Amniotic epithelial cell (primary cell): ENCODE measurements around the gene THG1L.
A peak's percentile ranks its signal among the peaks of the same experiment; 100 is the strongest.
"Not testable (repeated sequence)": the region's sequence is repeated elsewhere in the genome, so short reads cannot be mapped to it uniquely, and the experiment has no call there.

Experiments
- DNase-seq: peaks from one replicate; pipeline ENCODE4 v3.0.0-alpha.2; 2010; ENCODE audit warnings: low read depth

THG1L gene

GRCh38 chr5:157731272-157732129, at the start of gene THG1L:
TSS of gene THG1L (plus strand) at chr5:157731420. CDS start at chr5:157731441, 21 bp downstream.
- peak; percentile 98 for DNase-seq

GRCh38 chr5:157682257-157682656, 49.0 kb upstream of the THG1L start:
- DNase-seq = no peak

- DNase-seq = not testable (repeated sequence)
Observed at GRCh38 chr5:157686276-157687197, 44.7 kb upstream of the THG1L start.

GRCh38 chr5:157687198-157687554, 44.0 kb upstream of the THG1L start:
- no peak for DNase-seq

GRCh38 chr5:157689942-157690689, 41.1 kb upstream of the THG1L start:
- DNase-seq = no peak

- no peak for DNase-seq
Observed at GRCh38 chr5:157690690-157691433, 40.4 kb upstream of the THG1L start.

GRCh38 chr5:157693816-157694215, 37.4 kb upstream of the THG1L start:
- not testable (repeated sequence) for DNase-seq

- not testable (repeated sequence) for DNase-seq
Observed at GRCh38 chr5:157696154-157696553, 35.1 kb upstream of the THG1L start.

- not testable (repeated sequence) for DNase-seq
Observed at GRCh38 chr5:157698674-157699073, 32.5 kb upstream of the THG1L start.

GRCh38 chr5:157703736-157704135, 27.5 kb upstream of the THG1L start:
- DNase-seq = no peak

- peak; percentile 54 for DNase-seq
Observed at GRCh38 chr5:157708866-157709265, 22.4 kb upstream of the THG1L start.

- no peak for DNase-seq
Observed at GRCh38 chr5:157709346-157709745, 21.9 kb upstream of the THG1L start.

- no peak for DNase-seq
Observed at GRCh38 chr5:157710431-157710830, 20.8 kb upstream of the THG1L start.

GRCh38 chr5:157710882-157711281, 20.3 kb upstream of the THG1L start:
- peak; percentile 83 for DNase-seq

- no peak for DNase-seq
Observed at GRCh38 chr5:157713830-157714595, 17.2 kb upstream of the THG1L start.

GRCh38 chr5:157714596-157714864, 16.7 kb upstream of the THG1L start:
- no peak for DNase-seq

GRCh38 chr5:157718519-157718918, 12.7 kb upstream of the THG1L start:
- peak; percentile 65 for DNase-seq

- no peak for DNase-seq
Observed at GRCh38 chr5:157719245-157719644, 12.0 kb upstream of the THG1L start.

- DNase-seq = no peak
Observed at GRCh38 chr5:157721159-157721558, 10.1 kb upstream of the THG1L start.

GRCh38 chr5:157722895-157723294, 8.3 kb upstream of the THG1L start:
- not testable (repeated sequence) for DNase-seq

GRCh38 chr5:157726607-157727006, 4.6 kb upstream of the THG1L start:
- not testable (repeated sequence) for DNase-seq
